WERI-Rb-1 (cell line): ENCODE results near the gene SKP2.

Experiments used
- DNase-seq: peaks from one replicate; pipeline ENCODE4 v3.0.0-alpha.2; 2020
- H3K27ac ChIP-seq: fragments of 250-450 bp; sonication (Bioruptor Pico); 2 replicates; pipeline ENCODE4 v1.5.1; 2020; ENCODE audit warnings: mild to moderate bottlenecking, moderate library complexity
- H3K27me3 ChIP-seq: fragments of 250-450 bp; sonication (Bioruptor Pico); 2 replicates; pipeline ENCODE4 v1.5.1; 2021; ENCODE audit warnings: mild to moderate bottlenecking, low read depth, moderate library complexity; ENCODE audit not compliant: insufficient read depth, severe bottlenecking
- H3K36me3 ChIP-seq: fragments of 250-450 bp; sonication (Bioruptor Pico); 2 replicates; pipeline ENCODE4 v1.5.1; 2020; ENCODE audit warnings: mild to moderate bottlenecking, moderate library complexity
- H3K4me3 ChIP-seq: 2 replicates; pipeline ENCODE4 v1.5.1; 2011; ENCODE audit warnings: low read depth, mild to moderate bottlenecking, control low read depth, low read length
- H3K9me3 ChIP-seq: fragments of 250-450 bp; sonication (Bioruptor Pico); 2 replicates; pipeline ENCODE4 v1.5.1; 2021; ENCODE audit warnings: mild to moderate bottlenecking, moderate library complexity; ENCODE audit not compliant: severe bottlenecking
- TF ChIP-seq, protein P1 (sequence below): IDR thresholded peaks from 2 replicates; pipeline ENCODE4 v1.5.1; 2011; ENCODE audit warnings: low read depth, mild to moderate bottlenecking, control low read depth, inconsistent platforms, low read length

Gene SKP2

DNA sequence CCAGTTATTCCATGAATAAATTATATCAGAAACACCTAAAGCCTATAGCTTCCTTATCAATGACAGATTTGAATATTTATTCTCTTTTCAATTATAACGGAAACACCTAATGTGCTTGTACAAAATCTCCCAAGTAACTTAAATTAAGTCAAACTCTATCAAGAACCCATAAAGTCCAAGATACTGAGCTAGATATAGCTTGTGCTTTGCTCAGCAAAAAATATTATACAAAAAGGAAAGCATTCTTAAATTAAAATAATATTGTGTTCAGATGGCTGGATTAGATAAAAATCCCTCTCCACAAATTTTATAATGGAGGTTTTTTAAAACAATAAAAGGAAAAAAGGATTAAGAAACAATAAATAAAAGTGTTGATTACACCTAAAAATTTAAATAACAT lies 66.1 kb downstream of the SKP2 start:
- TF ChIP-seq, protein P1, sequence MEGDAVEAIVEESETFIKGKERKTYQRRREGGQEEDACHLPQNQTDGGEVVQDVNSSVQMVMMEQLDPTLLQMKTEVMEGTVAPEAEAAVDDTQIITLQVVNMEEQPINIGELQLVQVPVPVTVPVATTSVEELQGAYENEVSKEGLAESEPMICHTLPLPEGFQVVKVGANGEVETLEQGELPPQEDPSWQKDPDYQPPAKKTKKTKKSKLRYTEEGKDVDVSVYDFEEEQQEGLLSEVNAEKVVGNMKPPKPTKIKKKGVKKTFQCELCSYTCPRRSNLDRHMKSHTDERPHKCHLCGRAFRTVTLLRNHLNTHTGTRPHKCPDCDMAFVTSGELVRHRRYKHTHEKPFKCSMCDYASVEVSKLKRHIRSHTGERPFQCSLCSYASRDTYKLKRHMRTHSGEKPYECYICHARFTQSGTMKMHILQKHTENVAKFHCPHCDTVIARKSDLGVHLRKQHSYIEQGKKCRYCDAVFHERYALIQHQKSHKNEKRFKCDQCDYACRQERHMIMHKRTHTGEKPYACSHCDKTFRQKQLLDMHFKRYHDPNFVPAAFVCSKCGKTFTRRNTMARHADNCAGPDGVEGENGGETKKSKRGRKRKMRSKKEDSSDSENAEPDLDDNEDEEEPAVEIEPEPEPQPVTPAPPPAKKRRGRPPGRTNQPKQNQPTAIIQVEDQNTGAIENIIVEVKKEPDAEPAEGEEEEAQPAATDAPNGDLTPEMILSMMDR = no peak
- no peaks in the 10 kb centered on the region for H3K9me3 ChIP-seq
- no peaks in the 10 kb centered on the region; the same call in 1 of the 2 replicates for H3K36me3 ChIP-seq
- no peak for DNase-seq
- no peak overlapping the region for H3K4me3 ChIP-seq
- H3K27me3 ChIP-seq = no peaks in the 10 kb centered on the region
- no peak overlapping the region for H3K27ac ChIP-seq

- no peaks in the 10 kb centered on the region; the same call in 1 of the 2 replicates for H3K36me3 ChIP-seq
- H3K27ac ChIP-seq = no peak overlapping the region
Observed at GRCh38 chr5:36222620-36223019, 70.7 kb downstream of the SKP2 start.

GRCh38 chr5:36227046-36227445 lies 75.1 kb downstream of the SKP2 start:
- no peak overlapping the region for H3K4me3 ChIP-seq
- no peaks in the 10 kb centered on the region; the same call in 1 of the 2 replicates for H3K36me3 ChIP-seq
- no peak overlapping the region for H3K27ac ChIP-seq
- H3K9me3 ChIP-seq = no peaks in the 10 kb centered on the region
- TF ChIP-seq, protein P1 = no peak
- no peaks in the 10 kb centered on the region for H3K27me3 ChIP-seq
- DNase-seq = no peak

More at GRCh38 chr5:36222620-36223019, 70.7 kb downstream of the SKP2 start:
- H3K9me3 ChIP-seq = no peaks in the 10 kb centered on the region
- TF ChIP-seq, protein P1 = no peak
- no peak overlapping the region for H3K4me3 ChIP-seq
- DNase-seq = no peak
- no peaks in the 10 kb centered on the region for H3K27me3 ChIP-seq

GRCh38 chr5:36228505-36228904 lies 76.6 kb downstream of the SKP2 start:
- TF ChIP-seq, protein P1 = no peak
- no peak overlapping the region for H3K27ac ChIP-seq

DNA sequence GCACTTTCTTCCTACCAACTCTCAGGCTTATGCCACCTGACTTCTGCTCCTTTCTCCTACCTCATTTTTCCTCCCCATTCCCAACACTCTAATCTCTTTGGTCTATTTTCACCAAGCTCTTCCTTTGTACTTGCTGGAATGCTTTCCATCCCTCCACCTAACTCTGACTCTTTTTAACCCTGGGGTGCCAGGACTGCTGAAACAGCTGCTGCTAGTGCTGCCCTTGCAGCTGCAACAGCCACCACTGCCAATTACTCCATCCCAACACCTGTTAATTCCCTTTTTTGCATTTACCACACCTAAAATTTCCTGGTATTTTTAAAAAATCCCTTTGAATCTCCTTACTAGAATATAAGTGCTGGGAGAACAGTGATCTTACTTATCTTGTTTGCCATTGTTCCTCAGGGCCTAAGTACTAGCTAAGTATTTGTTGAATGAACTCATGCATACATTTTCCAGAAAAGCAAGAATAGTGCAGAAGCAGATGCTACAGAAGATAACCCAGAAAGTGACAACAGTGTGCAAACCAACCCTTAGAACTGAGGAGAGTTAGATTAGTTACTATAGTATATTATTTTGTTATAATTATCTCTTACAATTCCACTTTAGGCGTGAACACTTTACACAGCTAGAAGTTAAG lies 78.4 kb downstream of the SKP2 start:
- TF ChIP-seq, protein P1 = no peak
- H3K27me3 ChIP-seq = no peaks in the 10 kb centered on the region
- no peak overlapping the region for H3K4me3 ChIP-seq
- DNase-seq = no peak
- H3K9me3 ChIP-seq = no peaks in the 10 kb centered on the region
- no peaks in the 10 kb centered on the region for H3K36me3 ChIP-seq
- no peak overlapping the region for H3K27ac ChIP-seq

More at GRCh38 chr5:36228505-36228904, 76.6 kb downstream of the SKP2 start:
- H3K9me3 ChIP-seq = no peaks in the 10 kb centered on the region
- H3K36me3 ChIP-seq = no peaks in the 10 kb centered on the region; the same call in 1 of the 2 replicates
- H3K4me3 ChIP-seq = no peak overlapping the region
- no peak for DNase-seq
- H3K27me3 ChIP-seq = no peaks in the 10 kb centered on the region

DNA sequence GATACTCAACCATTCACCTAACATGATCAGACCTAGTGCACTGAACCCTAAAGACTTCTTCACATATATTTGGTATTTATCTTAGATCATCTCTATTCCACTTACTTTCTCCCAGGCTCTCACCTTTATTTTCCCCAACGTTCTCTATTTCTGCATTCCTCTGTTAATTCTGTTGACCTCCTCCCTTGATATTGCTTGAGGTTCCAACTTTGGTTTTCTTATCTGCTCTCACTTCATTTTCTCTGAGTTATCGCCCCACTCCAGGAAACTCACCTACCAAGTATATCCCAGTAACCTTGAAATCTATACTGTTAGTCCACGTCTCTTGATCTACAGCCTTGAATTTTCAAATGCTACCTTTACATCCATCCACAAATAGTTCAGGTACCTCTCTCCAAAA lies 80.6 kb downstream of the SKP2 start:
- DNase-seq = no peak
- no peak overlapping the region for H3K27ac ChIP-seq
- no peaks in the 10 kb centered on the region for H3K9me3 ChIP-seq
- H3K27me3 ChIP-seq = no peaks in the 10 kb centered on the region
- no peak overlapping the region for H3K4me3 ChIP-seq
- TF ChIP-seq, protein P1 = no peak
- no peaks in the 10 kb centered on the region for H3K36me3 ChIP-seq
